Thyroid gland (tissue), 4 donors: Measurements from ENCODE around the gene ACP2. TPM values are rescaled to one million over a fixed set of nuclear protein-coding genes. Genes with fewer than 3 reads are reported as not detected.

Source experiments
- DNase-seq, 2 donors: peaks; one replicate each; pipeline ENCODE4 v3.0.0-alpha.2; 2019
- H3K27ac ChIP-seq, 3 donors: fragments of 200-600 bp; sonication (generic); 1 replicate in 2 of 3; 2 replicates in 1 of 3; pipeline ENCODE4 v1.5.1; 2016 to 2019; ENCODE audit warnings: mild to moderate bottlenecking in 1 of 3, moderate library complexity in 1 of 3
- H3K27me3 ChIP-seq: fragments of 200-600 bp; sonication (generic); one replicate; pipeline ENCODE4 v1.5.1; 2019
- H3K36me3 ChIP-seq, 2 donors: fragments of 200-600 bp; sonication (generic); one replicate each; pipeline ENCODE4 v1.5.1; 2016 to 2019
- H3K4me1 ChIP-seq, 2 donors: fragments of 200-600 bp; sonication (generic); one replicate each; pipeline ENCODE4 v1.5.1; 2017 to 2019
- H3K4me3 ChIP-seq, 3 donors: fragments of 200-600 bp; sonication (generic); replicated peaks in 1 of 3; 1 replicate in 2 of 3; 2 replicates in 1 of 3; pipeline ENCODE4 v1.5.1; 2016; ENCODE audit warnings: mild to moderate bottlenecking in 1 of 3
- H3K9me3 ChIP-seq: fragments of 200-600 bp; sonication (generic); one replicate; pipeline ENCODE4 v1.5.1; 2017
- POLR2A ChIP-seq, 2 donors: fragments of 450-650 bp; IDR thresholded peaks; one replicate each; pipeline ENCODE4 v1.6.1; 2017; ENCODE audit warnings: antibody characterized with exemption in 2 of 2, mild to moderate bottlenecking in 2 of 2, moderate library complexity in 1 of 2
- WGBS, 2 donors: methylation state at CpG; one replicate each; pipeline ENCODE4 v1.1.5; 2017; 5-methylcytosine and 5-hydroxymethylcytosine counted together
- intact Hi-C: fragments of 100-400 bp; cut with DNase I; formaldehyde crosslinking; loops from one replicate; pipeline ENCODE4 v1.15.1; 2023
- total RNA-seq, 4 donors: library from RNA; depleted of rRNA; stranded (reverse); fragments of >200 nt; gene quantifications; one replicate each; pipeline ENCODE4 v1.2.3, GENCODE V29; 2016
- TF ChIP-seq, protein P1 (sequence below), 6 experiments: fragments of 200-600 bp in 3 of 6; fragments of 450-650 bp in 3 of 6; sonication (generic) in 3 of 6; IDR thresholded peaks; one replicate each; pipeline ENCODE4 v1.5.1; 2016 to 2019; ENCODE audit warnings: antibody characterized with exemption in 6 of 6, mild to moderate bottlenecking in 2 of 6, inconsistent platforms in 1 of 6, moderate library complexity in 1 of 6

The ACP2 gene, protein sequence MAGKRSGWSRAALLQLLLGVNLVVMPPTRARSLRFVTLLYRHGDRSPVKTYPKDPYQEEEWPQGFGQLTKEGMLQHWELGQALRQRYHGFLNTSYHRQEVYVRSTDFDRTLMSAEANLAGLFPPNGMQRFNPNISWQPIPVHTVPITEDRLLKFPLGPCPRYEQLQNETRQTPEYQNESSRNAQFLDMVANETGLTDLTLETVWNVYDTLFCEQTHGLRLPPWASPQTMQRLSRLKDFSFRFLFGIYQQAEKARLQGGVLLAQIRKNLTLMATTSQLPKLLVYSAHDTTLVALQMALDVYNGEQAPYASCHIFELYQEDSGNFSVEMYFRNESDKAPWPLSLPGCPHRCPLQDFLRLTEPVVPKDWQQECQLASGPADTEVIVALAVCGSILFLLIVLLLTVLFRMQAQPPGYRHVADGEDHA
- 10 to 100 TPM; 32.4 to 98.5 (median 73.3) TPM for total RNA-seq

DNA sequence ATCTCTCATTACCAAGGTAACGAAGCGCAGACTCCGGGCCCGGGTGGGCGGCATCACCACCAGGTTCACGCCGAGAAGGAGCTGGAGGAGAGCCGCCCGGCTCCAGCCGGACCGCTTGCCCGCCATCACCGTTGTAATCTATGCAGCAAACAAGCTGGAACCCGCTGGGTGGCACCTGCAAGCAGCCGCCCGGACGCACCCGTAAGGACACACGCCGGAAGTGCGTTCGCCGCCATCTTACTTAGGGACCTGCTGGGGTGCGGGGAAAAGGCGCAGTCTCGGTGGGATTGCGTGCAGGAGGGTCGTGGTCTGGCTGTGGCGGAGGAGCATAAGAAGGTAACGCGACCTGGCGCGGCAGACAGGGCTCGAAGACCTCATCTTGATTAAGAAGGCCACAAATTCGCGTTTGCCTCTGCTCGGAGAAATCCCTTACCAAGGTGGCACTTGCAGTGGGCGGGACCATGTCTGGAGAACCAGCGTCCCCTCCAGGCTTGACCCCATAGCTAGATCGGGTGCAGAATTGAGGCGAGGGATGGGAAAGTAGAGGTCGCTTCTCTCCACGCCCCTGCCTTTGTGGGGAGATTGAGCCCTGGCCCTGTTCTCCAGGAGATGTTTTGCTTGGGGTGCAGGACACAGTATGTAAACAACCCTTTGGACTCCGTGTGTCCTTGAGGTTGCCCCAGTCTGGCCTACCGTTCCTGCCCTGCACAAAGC, at the start of gene ACP2:
ACP2 (minus strand) TSS at position 151 of the 714 bp plus-strand sequence; CDS start at position 126, 25 bp downstream.
- 1% methylated on average over 18 to 43 of the region's 45 CpGs for WGBS, 2 donors
- Histone ChIP-seq H3K36me3 (peaks cover 13 to 18% of the 10 kb centered on the region in 2 donors), H3K4me1 (peaks cover 16 to 27% of the 10 kb centered on the region in 2 donors), H3K4me3 (peak within 1 kb of the TSS; percentile 23 to 78 (median 44)), H3K9me3 (no peaks in the 10 kb centered on the region), H3K27me3 (no peaks in the 10 kb centered on the region), H3K27ac (peak within 1 kb of the TSS; percentile 23 to 88 (median 81))
- peak in 1 of 2 donors; percentile 69 for TF ChIP-seq POLR2A (IDR thresholded peaks at IDR 0.05)
- TF ChIP-seq, protein P1, sequence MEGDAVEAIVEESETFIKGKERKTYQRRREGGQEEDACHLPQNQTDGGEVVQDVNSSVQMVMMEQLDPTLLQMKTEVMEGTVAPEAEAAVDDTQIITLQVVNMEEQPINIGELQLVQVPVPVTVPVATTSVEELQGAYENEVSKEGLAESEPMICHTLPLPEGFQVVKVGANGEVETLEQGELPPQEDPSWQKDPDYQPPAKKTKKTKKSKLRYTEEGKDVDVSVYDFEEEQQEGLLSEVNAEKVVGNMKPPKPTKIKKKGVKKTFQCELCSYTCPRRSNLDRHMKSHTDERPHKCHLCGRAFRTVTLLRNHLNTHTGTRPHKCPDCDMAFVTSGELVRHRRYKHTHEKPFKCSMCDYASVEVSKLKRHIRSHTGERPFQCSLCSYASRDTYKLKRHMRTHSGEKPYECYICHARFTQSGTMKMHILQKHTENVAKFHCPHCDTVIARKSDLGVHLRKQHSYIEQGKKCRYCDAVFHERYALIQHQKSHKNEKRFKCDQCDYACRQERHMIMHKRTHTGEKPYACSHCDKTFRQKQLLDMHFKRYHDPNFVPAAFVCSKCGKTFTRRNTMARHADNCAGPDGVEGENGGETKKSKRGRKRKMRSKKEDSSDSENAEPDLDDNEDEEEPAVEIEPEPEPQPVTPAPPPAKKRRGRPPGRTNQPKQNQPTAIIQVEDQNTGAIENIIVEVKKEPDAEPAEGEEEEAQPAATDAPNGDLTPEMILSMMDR (IDR thresholded peaks at IDR 0.05), result peak in 3 of 6 experiments; percentile 25 to 44 (median 39)
- intact Hi-C loops, result loop anchor here (5.0 kb wide), 1 partner anchor 67 kb away; no protein-coding TSS in a partner anchor
- peak; percentile 89 to 91 for DNase-seq

- intact Hi-C loops, result no loop called here
- Histone ChIP-seq H3K36me3 (peaks cover 43 to 61% of the 10 kb centered on the region in 2 donors), H3K4me1 (no peaks in the 10 kb centered on the region), H3K27me3 (no peaks in the 10 kb centered on the region), H3K4me3 (no peak overlapping the region), H3K9me3 (no peaks in the 10 kb centered on the region), H3K27ac (no peak overlapping the region)
- no peak for DNase-seq
- WGBS, 2 donors, result 93% methylated on average over 4 of the region's 4 CpGs
- TF ChIP-seq POLR2A (IDR thresholded peaks at IDR 0.05), result no peak
- TF ChIP-seq, protein P1 (IDR thresholded peaks at IDR 0.05), result no peak
Observed at GRCh38 chr11:47296045-47296444, 47.4 kb upstream of the ACP2 start.

DNA sequence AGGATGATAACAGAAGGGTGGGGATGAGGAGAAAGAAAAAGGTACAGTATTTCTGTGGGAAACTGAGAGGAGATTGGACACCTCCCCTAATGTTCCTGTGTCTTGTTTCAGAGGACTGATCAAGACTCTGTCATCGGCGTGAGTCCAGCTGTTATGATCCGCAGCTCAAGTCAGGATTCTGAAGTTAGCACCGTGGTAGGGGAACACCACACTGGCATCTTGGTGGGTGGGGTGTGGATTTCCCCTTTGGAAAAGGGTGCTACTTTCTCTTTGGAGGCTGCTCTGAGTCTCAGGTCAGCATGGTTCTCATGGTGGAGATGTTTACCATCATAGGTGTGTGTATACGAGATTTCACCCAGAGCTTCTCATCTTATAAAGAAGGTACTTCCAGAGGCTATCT, 46.8 kb upstream of the ACP2 start:
- DNase-seq, result no peak
- Histone ChIP-seq H3K27ac (no peak overlapping the region), H3K27me3 (no peaks in the 10 kb centered on the region), H3K36me3 (peaks cover 50 to 65% of the 10 kb centered on the region in 2 donors), H3K9me3 (no peaks in the 10 kb centered on the region), H3K4me3 (no peak overlapping the region), H3K4me1 (no peaks in the 10 kb centered on the region)
- WGBS, 2 donors, result 94 to 97% methylated on average over 5 of the region's 5 CpGs
- intact Hi-C loops, result no loop called here
- no peak for TF ChIP-seq POLR2A (IDR thresholded peaks at IDR 0.05)
- TF ChIP-seq, protein P1 (IDR thresholded peaks at IDR 0.05), result no peak

- no peak for DNase-seq
- Histone ChIP-seq H3K4me1 (no peaks in the 10 kb centered on the region), H3K27ac (no peak overlapping the region), H3K27me3 (no peaks in the 10 kb centered on the region), H3K9me3 (no peaks in the 10 kb centered on the region), H3K4me3 (no peak overlapping the region), H3K36me3 (peaks cover 64 to 82% of the 10 kb centered on the region in 2 donors)
- intact Hi-C loops, result no loop called here
- TF ChIP-seq, protein P1 (IDR thresholded peaks at IDR 0.05), result no peak
- no peak for TF ChIP-seq POLR2A (IDR thresholded peaks at IDR 0.05)
- 91 to 93% methylated on average over 15 of the region's 15 CpGs for WGBS, 2 donors
Observed at GRCh38 chr11:47289856-47290255, 41.2 kb upstream of the ACP2 start.
